SW 1271 (cell line): ENCODE measurements around the gene KLF15.

Experiments used
- DNase-seq, 2 experiments: peaks; one replicate each; lab custom pipeline; 2025; lab: John Stamatoyannopoulos, UW

KLF15 gene

GRCh38 chr3:126389112-126389793, 32.0 kb upstream of the KLF15 start:
- peak; percentile 30 to 68 for DNase-seq

DNA sequence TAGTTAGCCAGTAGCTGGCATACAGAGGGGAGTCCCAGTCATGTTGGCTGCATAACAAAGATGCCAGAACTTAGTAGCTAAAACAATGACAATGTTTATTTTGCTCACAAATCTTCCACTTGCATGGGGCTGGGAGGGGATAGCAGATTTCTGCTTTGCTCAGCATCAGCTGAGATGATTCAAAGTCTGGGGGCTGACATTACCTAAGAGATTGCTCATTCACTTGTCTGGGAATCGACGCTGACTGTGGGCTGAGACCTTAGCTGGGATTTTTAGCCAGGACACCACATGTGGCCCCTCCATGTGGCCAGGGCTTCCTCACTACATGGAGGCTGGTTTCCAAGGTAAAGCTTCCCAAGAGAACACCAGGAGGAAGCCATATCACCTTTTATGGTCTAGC, 24.8 kb upstream of the KLF15 start:
- DNase-seq: no peak

DNA sequence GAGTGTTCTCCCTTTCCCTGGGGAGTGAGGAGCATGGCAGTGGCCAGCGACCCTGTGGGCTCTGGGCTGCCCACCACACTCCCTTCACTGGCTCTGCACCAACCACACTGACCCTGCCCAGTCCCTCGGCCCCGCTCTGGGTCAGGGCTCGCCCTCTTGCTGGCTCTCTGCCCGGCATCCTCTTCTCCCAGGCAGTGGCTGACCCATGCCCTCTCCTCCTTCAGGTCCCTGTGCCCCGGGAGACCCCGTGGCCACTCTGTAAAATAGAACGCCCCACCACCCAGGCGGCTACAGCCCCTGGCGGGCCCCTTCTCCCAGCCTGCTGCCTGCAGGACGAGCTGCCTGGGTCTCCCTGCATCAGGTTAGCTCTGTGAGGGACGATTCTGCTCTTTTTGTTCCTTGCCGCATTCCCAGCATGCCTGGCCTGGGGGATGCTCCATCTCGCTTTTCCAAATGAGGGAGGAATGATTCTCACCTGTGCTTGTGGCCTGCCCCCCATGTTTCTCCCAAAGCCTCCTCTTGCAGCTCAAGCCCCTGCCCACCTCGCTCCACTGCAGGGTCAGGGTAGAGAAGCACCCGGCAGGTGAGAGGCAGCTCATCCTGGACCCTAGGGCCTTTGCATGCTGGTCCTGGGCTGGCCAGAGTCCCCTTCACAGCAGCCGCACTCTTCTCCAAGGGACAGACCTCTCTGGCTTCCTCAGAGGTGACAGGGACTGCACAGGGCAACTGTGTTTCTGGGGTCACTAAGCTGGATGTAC, 23.0 kb upstream of the KLF15 start:
- DNase-seq: no peak

GRCh38 chr3:126378341-126378751, 21.1 kb upstream of the KLF15 start:
- DNase-seq: no peak

GRCh38 chr3:126377211-126377610, 20.0 kb upstream of the KLF15 start:
- no peak for DNase-seq

GRCh38 chr3:126376444-126376843, 19.2 kb upstream of the KLF15 start:
- DNase-seq: no peak

DNA sequence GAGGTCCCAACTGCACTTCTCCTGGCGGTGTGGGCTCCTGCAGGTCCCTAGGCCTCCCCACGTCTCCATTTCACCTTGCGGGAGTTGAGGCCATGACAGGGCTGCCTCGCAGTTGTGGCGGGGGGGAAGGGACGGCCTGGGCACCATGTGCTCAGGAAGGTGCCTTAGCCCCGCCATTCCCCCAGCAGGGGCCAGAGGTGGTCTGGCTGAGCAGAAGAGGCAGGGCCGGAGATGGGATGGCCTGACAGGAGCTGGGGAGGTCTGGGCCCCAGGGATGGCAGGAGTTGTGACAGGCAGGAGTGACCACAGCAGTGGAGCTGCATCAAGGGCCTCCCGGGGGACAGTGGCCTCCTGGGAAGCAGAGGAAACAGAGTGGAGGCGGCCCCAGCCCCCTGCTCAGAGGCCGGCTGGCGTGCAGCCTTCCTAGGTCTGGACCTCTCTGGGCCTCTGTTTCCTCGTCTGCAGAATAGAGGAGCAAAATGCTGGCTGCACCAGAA, 18.7 kb upstream of the KLF15 start:
- DNase-seq: no peak

DNA sequence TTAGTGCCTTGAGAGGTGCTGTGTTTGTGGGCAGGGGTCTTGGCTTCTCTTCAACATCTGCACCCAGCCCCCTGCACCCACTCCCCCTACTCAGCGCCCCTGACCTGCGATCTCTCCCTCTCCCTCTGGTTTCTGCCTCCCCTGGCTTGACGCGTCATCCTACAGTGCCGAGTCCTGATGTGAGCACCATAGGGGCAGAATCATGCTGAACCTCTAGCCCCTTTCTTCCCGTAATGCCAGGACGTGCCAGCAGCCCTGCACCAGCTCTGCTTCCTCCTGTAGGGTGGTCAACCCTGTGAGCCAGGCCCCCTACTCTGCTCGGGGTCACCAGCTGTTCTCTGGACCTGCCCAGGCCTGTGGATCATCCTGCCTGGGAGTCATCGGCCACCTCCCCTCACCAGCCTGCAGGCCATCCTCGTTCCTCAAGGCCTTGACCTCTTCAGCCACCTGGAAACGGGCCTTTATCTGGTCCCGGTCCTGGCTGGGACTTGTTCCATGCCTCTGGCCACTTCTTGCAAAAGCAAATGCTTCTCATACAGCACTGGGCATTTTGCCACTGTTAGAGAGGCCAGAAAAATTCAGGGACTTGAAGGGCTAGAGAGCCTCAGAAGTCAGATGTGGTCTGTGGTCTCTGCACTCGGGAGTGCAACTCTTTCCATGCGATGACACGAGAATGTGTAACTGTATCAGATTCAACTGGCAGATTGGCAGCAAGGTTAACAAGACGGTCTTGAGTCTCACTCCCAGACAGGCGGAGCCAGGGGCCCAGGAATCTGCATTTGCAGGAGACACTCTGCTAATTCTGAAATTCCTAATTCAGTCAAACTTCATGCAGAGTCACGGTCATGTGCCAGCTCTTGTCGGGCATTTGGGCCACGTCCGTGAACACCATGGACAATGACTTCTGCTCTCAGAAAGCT, 16.7 kb upstream of the KLF15 start:
- DNase-seq: no peak

DNA sequence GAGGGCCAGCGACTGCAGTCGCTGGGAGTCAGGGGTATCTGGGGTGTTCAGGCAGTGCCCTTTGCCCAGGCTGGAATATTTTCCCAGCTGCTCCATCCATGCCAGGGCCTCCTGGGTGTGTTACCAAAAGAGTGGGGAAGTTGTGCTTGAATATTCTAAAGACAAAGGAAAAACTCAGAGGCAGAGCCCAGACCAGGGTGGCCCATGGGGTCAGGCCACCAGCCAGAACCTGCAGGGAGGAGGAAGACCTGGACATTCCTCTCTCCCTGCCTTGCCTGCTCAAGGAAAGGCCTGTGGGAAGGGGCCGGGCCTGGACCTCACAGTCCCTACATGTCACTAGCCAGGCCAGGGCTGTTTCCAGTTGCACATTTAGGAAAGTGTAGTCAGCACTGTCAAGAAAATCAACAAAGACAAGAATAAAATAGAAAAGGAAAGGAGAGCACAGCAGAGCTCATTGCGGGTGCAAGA, 16.0 kb upstream of the KLF15 start:
- no peak for DNase-seq

DNA sequence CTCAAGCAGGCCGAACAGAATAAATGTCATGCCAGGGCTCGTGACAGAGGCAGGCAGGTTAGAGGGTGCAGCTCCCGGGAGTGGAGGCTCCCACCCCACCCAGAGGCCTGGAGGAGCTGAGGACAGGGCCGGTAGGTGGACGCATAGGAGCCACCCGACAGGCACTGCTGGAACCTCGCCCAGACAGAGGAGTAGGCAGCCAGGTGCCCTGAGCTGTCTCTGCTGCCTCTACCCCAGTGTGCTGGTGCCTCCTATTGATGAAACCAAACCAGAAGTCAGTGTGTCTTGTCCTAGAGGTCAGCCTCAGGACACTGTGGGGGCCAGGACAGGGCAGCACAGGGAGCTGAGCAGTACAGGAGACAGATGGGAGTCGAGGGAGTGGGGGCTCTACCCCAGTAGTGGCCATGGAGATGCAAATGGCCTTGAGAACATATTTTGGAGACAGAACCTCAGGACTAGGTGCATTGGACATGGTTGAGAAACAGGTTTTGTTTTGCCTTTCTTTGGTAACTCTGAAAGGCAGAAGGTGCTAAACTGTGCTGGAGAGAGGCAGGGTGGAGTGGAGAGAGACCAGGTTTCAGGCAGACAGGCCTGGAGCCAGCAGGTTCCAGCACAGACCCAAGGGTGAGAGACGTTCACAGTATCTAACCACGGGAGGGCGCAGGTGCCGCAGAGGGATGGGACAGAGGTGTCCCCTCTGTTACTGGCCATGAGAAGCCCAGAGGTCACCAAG, 15.4 kb upstream of the KLF15 start:
- DNase-seq: no peak

GRCh38 chr3:126371096-126371705, 14.0 kb upstream of the KLF15 start:
- DNase-seq: no peak

DNA sequence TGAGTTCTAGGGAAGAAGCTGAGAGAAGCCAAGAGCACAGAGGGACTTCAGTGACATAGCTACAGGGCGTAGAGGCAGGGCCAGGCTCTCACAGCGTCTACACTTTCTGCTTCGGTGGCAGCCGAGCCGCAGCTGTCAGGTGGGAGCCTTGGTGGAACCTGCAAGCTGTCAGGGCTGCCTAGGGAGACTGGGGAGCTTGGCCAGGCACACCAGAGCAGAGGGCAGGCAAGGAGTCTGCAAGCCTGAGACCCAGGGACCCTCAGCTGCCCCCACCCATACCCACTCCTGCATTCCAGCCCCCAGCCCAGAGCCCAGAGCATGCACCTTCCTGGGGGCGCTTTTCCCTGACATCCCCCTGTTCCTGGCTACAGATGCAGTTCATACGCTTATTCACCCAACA, 13.4 kb upstream of the KLF15 start:
- DNase-seq: no peak

DNA sequence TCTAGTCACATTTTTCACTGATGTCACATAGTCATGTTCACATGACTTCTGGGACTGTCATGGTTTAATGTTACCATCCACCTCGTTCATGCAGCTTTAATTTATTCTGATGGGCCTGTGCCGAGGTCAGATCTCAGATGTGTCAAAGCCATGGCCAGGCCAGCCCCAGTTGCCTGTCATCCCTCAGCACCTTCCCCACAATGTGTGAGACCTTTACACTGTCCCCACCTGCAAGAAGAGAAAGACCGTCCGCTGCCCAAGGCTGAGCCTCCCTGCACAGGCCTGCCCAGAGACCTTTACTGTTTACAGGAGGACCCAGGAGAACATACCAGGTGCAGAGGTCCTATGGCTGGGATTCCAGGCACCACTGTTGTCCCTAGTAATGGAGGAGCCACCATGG, 12.8 kb upstream of the KLF15 start:
- no peak for DNase-seq

DNA sequence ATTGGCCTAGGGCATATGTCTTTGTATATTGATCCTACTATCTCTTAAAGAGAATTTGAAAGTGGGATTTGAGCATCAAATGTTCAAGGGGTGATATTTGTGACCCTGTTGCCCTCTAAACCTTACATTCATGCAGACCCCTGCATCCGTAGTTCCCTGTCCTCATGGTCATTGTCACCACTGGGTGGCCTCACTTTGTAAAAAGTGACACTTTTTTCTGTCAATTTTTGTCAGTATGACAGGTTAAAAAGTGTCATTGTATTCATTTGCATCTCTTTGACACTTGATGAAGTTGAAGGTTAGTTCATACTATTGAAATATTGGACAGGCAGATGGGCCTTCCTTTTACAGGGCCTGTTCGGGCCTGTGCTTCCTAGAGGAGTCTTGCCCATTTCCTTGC, 12.3 kb upstream of the KLF15 start:
- no peak for DNase-seq

GRCh38 chr3:126367316-126367805, 10.2 kb upstream of the KLF15 start:
- DNase-seq: no peak

GRCh38 chr3:126365351-126366277, 8.4 kb upstream of the KLF15 start:
- DNase-seq: no peak

- no peak for DNase-seq
Observed at GRCh38 chr3:126364731-126365301, 7.6 kb upstream of the KLF15 start.

GRCh38 chr3:126364130-126364695, 7.0 kb upstream of the KLF15 start:
- DNase-seq: no peak

GRCh38 chr3:126361211-126361610, 4.0 kb upstream of the KLF15 start:
- no peak for DNase-seq
